Upper lobe of left lung (tissue), 4 donors: Measurements from ENCODE around the gene THRSP.

Source experiments
- POLR2A ChIP-seq, 4 donors: fragments of 450-650 bp; IDR thresholded peaks; one replicate each; pipeline ENCODE4 v1.5.1; 2016 to 2017; ENCODE audit warnings: antibody characterized with exemption in 4 of 4, mild to moderate bottlenecking in 2 of 4
- POLR2AphosphoS5 ChIP-seq, 2 donors: sonication (generic); formaldehyde crosslinking; IDR thresholded peaks; one replicate each; pipeline ENCODE4 v1.5.1; 2017; ENCODE audit warnings: antibody characterized with exemption in 2 of 2
- TF ChIP-seq, protein P1 (sequence below), 6 experiments: fragments of 450-650 bp in 4 of 6; fragments of 200-600 bp in 2 of 6; sonication (generic) in 2 of 6; IDR thresholded peaks; one replicate each; pipeline ENCODE4 v1.5.1; 2016 to 2019; ENCODE audit warnings: antibody characterized with exemption in 6 of 6

DNA sequence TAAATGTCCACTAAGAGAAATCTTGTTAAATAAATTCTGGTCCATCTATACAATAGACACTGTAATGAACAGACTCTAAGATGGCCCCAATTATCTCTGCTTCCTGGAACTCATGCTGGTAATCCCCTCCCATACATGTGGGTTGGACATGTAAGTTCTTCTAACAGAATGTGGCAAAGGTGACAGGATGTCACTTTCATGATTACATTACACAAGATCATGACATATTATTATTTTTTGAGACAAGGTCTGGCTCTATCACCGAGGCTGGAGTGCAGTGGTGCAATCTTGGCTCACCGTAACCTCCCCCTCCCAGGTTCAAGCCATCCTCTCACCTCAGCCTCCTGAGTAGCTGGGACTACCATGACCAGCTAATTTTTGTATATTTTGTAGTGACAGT is 30.6 kb downstream of the THRSP start:
- TF ChIP-seq, protein P1, sequence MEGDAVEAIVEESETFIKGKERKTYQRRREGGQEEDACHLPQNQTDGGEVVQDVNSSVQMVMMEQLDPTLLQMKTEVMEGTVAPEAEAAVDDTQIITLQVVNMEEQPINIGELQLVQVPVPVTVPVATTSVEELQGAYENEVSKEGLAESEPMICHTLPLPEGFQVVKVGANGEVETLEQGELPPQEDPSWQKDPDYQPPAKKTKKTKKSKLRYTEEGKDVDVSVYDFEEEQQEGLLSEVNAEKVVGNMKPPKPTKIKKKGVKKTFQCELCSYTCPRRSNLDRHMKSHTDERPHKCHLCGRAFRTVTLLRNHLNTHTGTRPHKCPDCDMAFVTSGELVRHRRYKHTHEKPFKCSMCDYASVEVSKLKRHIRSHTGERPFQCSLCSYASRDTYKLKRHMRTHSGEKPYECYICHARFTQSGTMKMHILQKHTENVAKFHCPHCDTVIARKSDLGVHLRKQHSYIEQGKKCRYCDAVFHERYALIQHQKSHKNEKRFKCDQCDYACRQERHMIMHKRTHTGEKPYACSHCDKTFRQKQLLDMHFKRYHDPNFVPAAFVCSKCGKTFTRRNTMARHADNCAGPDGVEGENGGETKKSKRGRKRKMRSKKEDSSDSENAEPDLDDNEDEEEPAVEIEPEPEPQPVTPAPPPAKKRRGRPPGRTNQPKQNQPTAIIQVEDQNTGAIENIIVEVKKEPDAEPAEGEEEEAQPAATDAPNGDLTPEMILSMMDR (IDR thresholded peaks at IDR 0.05), result no peak
- TF ChIP-seq POLR2A (IDR thresholded peaks at IDR 0.05) (no peak), POLR2AphosphoS5 (IDR thresholded peaks at IDR 0.05) (no peak)
